ENCODE results near the gene HACL1.

HACL1 gene

DNA sequence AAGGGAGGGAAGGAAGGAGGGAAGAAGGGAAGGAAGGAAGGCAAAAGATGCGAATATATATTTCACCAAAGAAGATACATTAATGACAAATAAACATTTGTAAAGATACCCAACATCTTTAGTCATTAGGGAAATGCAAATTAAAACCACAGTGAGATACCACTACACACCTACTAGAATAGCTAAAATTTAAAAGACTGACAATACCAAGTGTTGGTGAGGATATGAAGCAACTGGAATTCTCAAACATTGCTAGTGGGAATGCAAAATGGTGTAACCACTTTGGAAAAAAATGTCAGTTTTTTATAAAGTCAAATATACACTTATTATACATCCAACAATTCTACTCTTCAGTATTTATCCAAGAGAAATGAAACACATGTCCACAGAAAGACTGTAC lies 75.6 kb downstream of the HACL1 start:
- TF ChIP-seq, protein P1, sequence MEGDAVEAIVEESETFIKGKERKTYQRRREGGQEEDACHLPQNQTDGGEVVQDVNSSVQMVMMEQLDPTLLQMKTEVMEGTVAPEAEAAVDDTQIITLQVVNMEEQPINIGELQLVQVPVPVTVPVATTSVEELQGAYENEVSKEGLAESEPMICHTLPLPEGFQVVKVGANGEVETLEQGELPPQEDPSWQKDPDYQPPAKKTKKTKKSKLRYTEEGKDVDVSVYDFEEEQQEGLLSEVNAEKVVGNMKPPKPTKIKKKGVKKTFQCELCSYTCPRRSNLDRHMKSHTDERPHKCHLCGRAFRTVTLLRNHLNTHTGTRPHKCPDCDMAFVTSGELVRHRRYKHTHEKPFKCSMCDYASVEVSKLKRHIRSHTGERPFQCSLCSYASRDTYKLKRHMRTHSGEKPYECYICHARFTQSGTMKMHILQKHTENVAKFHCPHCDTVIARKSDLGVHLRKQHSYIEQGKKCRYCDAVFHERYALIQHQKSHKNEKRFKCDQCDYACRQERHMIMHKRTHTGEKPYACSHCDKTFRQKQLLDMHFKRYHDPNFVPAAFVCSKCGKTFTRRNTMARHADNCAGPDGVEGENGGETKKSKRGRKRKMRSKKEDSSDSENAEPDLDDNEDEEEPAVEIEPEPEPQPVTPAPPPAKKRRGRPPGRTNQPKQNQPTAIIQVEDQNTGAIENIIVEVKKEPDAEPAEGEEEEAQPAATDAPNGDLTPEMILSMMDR (IDR thresholded peaks at IDR 0.05; ENCODE audit: low read depth, low read length) = no peak
- no peak overlapping the region for H3K4me3 ChIP-seq (ENCODE audit: low read depth, low read length)

DNA sequence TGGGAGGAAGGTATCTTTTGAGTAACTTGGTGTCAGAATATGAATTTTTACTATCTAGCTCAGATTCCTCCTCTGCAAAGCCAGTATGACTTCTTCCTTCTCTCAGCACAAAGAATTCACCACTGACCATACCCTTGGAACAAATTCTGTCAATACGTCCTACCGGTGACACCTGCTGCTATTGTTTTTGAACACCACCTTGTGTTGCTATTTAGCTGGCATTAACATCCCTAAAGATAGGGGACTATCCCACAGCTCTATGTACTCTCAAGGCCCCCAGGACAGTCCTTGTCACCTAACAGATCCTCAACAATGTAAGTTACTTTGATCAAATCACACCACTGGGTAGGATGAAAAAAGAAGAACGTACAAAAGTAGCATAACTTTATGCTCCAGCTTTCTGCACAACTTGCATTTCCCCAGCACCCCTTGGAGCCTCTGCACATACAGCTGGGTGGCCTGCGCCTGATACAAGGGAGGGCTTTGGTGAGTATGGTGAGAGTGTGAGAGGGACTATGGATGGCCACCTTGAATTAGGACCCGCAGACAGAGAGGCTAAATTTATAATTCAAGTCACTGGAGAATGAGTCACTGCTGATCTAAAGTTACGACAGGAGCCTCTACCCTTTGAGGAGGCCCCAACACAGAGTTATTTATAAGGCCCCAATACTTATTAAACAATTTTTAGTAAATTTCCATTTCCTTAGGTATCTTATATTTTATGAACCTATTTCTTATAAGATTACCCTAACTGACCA lies 77.5 kb downstream of the HACL1 start:
- TF ChIP-seq, protein P1 (IDR thresholded peaks at IDR 0.05; ENCODE audit: low read depth, low read length) = no peak
- H3K4me3 ChIP-seq (ENCODE audit: low read depth, low read length) = no peak overlapping the region

DNA sequence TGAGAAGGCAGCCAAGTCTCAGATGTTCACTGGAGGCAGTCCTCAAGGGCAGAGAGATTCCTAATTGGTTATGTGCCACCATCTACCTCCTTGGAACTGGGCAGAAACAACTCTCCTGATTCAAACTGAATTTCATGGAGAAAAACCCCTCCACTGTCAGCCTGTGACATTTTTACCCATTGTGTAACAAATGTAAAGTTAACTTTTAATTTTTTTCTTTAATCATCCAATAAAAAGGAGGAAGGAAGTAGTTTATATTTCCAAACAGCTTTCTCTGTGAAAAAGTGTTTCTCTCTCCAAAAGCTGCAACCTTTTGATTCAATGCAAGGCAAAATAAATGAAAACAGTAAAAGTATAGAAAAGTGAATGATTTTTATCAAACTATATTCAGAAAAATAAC lies 79.4 kb downstream of the HACL1 start:
- H3K4me3 ChIP-seq (ENCODE audit: low read depth, low read length) = no peak overlapping the region
- TF ChIP-seq, protein P1 (IDR thresholded peaks at IDR 0.05; ENCODE audit: low read depth, low read length) = no peak

DNA sequence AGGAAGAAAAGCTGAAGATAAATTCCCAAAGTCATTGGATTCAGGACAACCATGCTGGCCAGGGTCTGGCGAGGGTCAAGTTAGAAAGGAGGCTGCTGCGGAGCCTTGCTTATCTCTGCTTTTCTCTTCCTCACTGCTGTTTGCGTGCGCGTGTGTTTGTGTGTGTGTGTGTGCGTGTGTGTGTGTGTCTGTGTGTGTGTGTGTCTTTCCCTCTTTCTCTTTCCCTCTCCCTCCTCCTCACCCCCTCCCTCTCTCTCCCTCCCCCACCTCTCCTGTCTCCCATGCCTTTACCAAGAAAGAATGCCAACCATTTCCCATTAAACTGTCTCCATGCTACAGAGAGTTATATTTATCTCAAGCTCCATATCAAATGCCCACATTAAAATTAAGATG lies 79.8 kb downstream of the HACL1 start, which contains the start of gene COLQ:
Gene COLQ, minus strand, starts transcription at position 134 of the 393 bp plus-strand sequence. Its CDS starts 81 bp downstream, at position 53.
- no peak within 1 kb of the TSS for H3K4me3 ChIP-seq (ENCODE audit: low read depth, low read length)

DNA sequence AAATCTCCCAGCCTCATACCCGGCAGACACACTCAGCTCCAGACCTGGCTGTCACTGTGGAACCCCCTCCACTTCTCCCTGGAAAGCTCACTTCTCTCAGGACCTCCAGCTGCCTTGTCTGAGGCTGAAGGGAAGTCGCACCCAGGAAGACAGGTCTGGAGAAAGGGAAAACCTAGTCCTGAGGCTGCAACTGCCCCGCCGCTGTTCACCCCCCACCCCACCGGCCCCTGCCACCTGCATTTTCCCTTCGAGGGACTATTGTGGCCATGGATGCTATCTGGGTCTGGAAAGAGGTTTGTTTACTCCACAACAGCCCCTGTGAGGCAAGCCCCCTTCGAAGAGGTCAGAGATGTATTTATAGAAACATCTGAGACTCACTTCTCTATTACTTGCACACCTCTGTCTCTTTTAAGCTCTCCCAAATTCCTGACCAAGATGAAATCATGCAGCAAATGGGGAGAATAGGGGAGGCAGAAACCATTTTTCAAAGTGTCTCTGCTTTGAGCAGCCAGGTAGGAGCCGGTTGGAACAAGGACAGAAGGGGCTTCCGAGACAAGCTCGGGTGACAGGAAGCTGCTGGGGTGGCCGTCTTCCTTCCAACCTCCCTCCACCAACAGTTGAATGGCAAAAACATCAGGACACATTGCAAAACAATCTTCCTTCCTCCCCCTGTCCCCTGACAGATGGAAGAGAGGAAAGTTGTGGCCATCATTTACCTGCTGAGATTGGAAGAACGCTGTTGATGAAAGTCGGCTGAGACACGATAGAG lies 80.4 kb downstream of the HACL1 start:
- H3K4me3 ChIP-seq (ENCODE audit: low read depth, low read length) = no peak overlapping the region

More for the DNA sequence above, 79.8 kb downstream of the HACL1 start, which contains the start of gene COLQ:
- TF ChIP-seq, protein P1 (IDR thresholded peaks at IDR 0.05; ENCODE audit: low read depth, low read length) = no peak

DNA sequence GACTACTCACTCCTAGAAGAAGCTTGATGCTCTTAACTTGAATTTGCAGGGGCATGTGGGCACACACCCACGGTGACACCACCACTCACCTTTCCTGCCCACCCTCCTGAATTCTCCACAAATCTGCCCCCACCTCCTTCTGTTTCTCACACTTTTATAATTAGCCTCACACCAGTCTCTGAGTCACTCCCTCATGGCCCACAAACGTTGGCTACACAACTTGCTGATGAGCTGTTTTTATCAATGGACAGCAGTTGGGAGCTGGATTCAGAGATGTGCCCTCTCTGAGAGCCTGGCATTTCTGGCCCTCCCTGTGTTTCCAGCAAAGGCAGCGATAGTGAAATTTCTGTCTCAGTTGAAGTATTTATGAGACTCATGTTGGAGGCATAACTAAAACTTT lies 81.2 kb downstream of the HACL1 start:
- TF ChIP-seq, protein P1 (IDR thresholded peaks at IDR 0.05; ENCODE audit: low read depth, low read length) = no peak
- no peak overlapping the region for H3K4me3 ChIP-seq (ENCODE audit: low read depth, low read length)

More for the DNA sequence above, 80.4 kb downstream of the HACL1 start:
- TF ChIP-seq, protein P1 (IDR thresholded peaks at IDR 0.05; ENCODE audit: low read depth, low read length) = no peak

DNA sequence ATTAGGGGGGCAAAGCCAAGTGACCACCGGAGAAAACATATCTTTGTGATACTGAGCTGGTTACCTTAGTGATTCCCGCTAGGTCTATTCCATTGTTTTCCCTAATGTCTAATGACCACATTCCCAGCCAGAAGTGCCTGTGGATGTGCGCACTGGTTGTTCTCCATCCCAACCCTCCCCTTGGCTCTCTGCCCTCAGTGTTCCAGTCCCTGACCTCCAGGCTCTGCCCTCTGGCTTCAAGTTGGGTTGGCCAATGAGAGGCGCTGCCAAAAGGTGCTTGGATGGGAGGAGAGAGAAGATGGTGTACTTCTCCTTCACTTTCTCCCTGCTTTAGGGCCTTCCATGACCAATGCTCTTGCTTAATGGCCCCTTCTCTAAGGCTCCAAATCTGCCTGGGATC lies 82.3 kb downstream of the HACL1 start:
- no peak overlapping the region for H3K4me3 ChIP-seq (ENCODE audit: low read depth, low read length)
- TF ChIP-seq, protein P1 (IDR thresholded peaks at IDR 0.05; ENCODE audit: low read depth, low read length) = no peak
